Endothelial cell of umbilical vein (primary cell): Measurements from ENCODE around the gene PGAP6.

ENCODE experiments used
- CTCF ChIP-seq, 2 donors: IDR thresholded peaks; 1 replicate in 1 of 2; 2 replicates in 1 of 2; pipeline ENCODE4 v1.5.1; 2011; ENCODE audit warnings: low read length in 2 of 2, mild to moderate bottlenecking in 2 of 2, moderate library complexity in 2 of 2, control low read depth in 1 of 2, inconsistent platforms in 1 of 2, low read depth in 1 of 2; ENCODE audit not compliant: insufficient read depth in 1 of 2; ENCODE audit errors: extremely low read depth in 1 of 2
- EZH2 ChIP-seq: IDR thresholded peaks from 2 replicates; pipeline ENCODE4 v1.6.1; 2012; ENCODE audit warnings: borderline replicate concordance, low read depth, mild to moderate bottlenecking, moderate library complexity, low read length, inconsistent platforms; ENCODE audit not compliant: severe bottlenecking
- FOS ChIP-seq: IDR thresholded peaks from 2 replicates; pipeline ENCODE4 v1.6.1; 2011; ENCODE audit warnings: mild to moderate bottlenecking, low read length, moderate library complexity, borderline replicate concordance; ENCODE audit not compliant: insufficient read depth
- MYC ChIP-seq: IDR thresholded peaks from one replicate; pipeline ENCODE4 v1.6.1; 2011; ENCODE audit warnings: mild to moderate bottlenecking, low read depth, low read length
- POLR2A ChIP-seq: IDR thresholded peaks from 2 replicates; pipeline ENCODE4 v1.6.1; 2012; ENCODE audit warnings: low read depth, mild to moderate bottlenecking, control low read depth, low read length
- POLR2AphosphoS5 ChIP-seq: IDR thresholded peaks from 2 replicates; pipeline ENCODE4 v1.6.1; 2012; ENCODE audit warnings: low read depth, mild to moderate bottlenecking, control low read depth, low read length, moderate library complexity; ENCODE audit not compliant: insufficient read depth
- TF ChIP-seq, protein P1 (sequence below): IDR thresholded peaks from 2 replicates; pipeline ENCODE4 v1.6.1; 2011; ENCODE audit not compliant: insufficient read depth, insufficient read length

DNA sequence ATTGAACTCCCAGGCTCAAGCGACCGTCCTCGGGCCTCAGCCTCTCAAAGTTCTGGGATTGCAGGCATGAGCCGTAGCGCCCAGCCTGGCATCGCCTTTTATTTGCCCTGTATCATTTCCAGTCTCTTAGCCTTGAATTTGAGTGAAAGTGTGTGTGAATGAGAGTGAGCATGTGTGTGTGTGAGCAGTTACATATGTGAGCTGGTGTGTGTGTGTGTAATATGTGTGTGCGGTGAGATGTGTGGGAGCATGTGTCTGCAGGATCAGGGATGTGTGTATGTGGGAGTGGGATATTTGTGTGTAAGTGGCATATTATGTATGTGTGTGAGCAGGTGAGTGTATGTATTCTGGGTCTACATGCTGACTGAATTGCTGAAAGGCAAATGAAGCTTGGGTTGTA lies 49.1 kb upstream of the PGAP6 start:
- TF ChIP-seq POLR2A: no peak
- no peak for TF ChIP-seq EZH2
- no peak for TF ChIP-seq CTCF (IDR thresholded peaks at IDR 0.05; ENCODE audit: extremely low read depth in 1 of 2, insufficient read depth in 1 of 2, low read depth in 1 of 2, low read length in 2 of 2)
- TF ChIP-seq POLR2AphosphoS5: no peak
- TF ChIP-seq, protein P1, sequence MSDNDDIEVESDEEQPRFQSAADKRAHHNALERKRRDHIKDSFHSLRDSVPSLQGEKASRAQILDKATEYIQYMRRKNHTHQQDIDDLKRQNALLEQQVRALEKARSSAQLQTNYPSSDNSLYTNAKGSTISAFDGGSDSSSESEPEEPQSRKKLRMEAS: no peak
- TF ChIP-seq MYC: no peak
- TF ChIP-seq FOS: no peak
